Epithelial cell of umbilical artery (primary cell): ENCODE data around the gene KLK4. TPM values are rescaled to one million over a fixed set of nuclear protein-coding genes. Genes with fewer than 3 reads are reported as not detected.

Experiments used
- total RNA-seq: library from RNA; depleted of rRNA; stranded (reverse); fragments of >200 nt; gene quantifications from 2 replicates; pipeline ENCODE4 v1.2.3, GENCODE V29; 2014

KLK4 gene
- total RNA-seq, result not detected in 2 replicates

GRCh38 chr19:50911206-50912101 lies at the start of gene KLK4:
TSS of gene KLK4 (minus strand) at chr19:50911395. CDS start at chr19:50910738, 657 bp downstream.

GRCh38 chr19:50952910-50953309 lies 41.7 kb upstream of the KLK4 start, which contains the start of gene KLK5:
TSS of gene KLK5 (minus strand) at chr19:50953038. CDS start at chr19:50952657, 381 bp downstream.

GRCh38 chr19:50873056-50873455 lies 38.1 kb downstream of the KLK4 start, which contains the start of gene KLK2:
TSS of gene KLK2 (plus strand) at chr19:50873439. CDS start at chr19:50873474, 35 bp downstream.

Other genes starting within 250 kb of the KLK4 start
- gene SHANK1, start 191.6 kb downstream of the KLK4 start, total RNA-seq, result 0.97 and 1.8 TPM in 2 replicates
- gene CLEC11A, start 188.0 kb downstream of the KLK4 start, total RNA-seq, result 22.4 and 27.4 TPM in 2 replicates
- gene GPR32, start 140.9 kb downstream of the KLK4 start, total RNA-seq, result not detected in 2 replicates
- gene ACP4, start 121.0 kb downstream of the KLK4 start, total RNA-seq, result not detected in 2 replicates
- not detected in 2 replicates for gene KLK1, start 87.6 kb downstream of the KLK4 start, total RNA-seq
- not detected in 2 replicates for gene KLK15, start 77.8 kb downstream of the KLK4 start, total RNA-seq
- gene KLK3, start 56.5 kb downstream of the KLK4 start, total RNA-seq, result not detected in 2 replicates
- not detected in 2 replicates for gene KLK2, start 38.0 kb downstream of the KLK4 start, total RNA-seq
- not detected in 2 replicates for gene KLK5, start 41.6 kb upstream of the KLK4 start, total RNA-seq
- gene KLK6, start 58.2 kb upstream of the KLK4 start, total RNA-seq, result 0.32 TPM in 1 of 2 replicates, not detected in the other
- gene KLK7, start 72.5 kb upstream of the KLK4 start, total RNA-seq, result not detected in 2 replicates
- gene KLK8, start 90.2 kb upstream of the KLK4 start, total RNA-seq, result not detected in 2 replicates
- gene KLK10, start 108.3 kb upstream of the KLK4 start, total RNA-seq, result not detected in 2 replicates
- gene KLK11, start 115.2 kb upstream of the KLK4 start, total RNA-seq, result not detected in 2 replicates
- gene KLK12, start 123.6 kb upstream of the KLK4 start, total RNA-seq, result not detected in 2 replicates
- not detected in 2 replicates for gene KLK13, start 153.7 kb upstream of the KLK4 start, total RNA-seq
- under 0.01 TPM in 1 of 2 replicates, not detected in the other for gene KLK14, start 171.5 kb upstream of the KLK4 start, total RNA-seq
- 9.7 and 10.8 TPM in 2 replicates for gene CTU1, start 197.0 kb upstream of the KLK4 start, total RNA-seq
- not detected in 2 replicates for gene SIGLEC9, start 213.5 kb upstream of the KLK4 start, total RNA-seq
- gene SIGLEC7, start 230.9 kb upstream of the KLK4 start, total RNA-seq, result not detected in 2 replicates